IPS-20b (cell line): Measurements from ENCODE around the gene TSPAN18.

Source experiments
- H3K27ac ChIP-seq: one replicate; pipeline ENCODE4 v1.5.1; 2013; ENCODE audit warnings: low read length
- H3K27me3 ChIP-seq: 2 replicates; pipeline ENCODE4 v1.6.1; 2013; ENCODE audit warnings: mild to moderate bottlenecking, low read length, inconsistent platforms; ENCODE audit not compliant: insufficient read depth
- H3K36me3 ChIP-seq: 2 replicates; pipeline ENCODE4 v1.6.1; 2013; ENCODE audit warnings: low read depth, mild to moderate bottlenecking, inconsistent platforms, low read length, moderate library complexity; ENCODE audit not compliant: insufficient read depth
- H3K4me1 ChIP-seq: 2 replicates; pipeline ENCODE4 v1.6.1; 2013; ENCODE audit warnings: mild to moderate bottlenecking, control low read depth, inconsistent platforms, low read length, moderate library complexity; ENCODE audit not compliant: insufficient read depth
- H3K4me3 ChIP-seq: 2 replicates; pipeline ENCODE4 v1.5.1; 2013; ENCODE audit warnings: mild to moderate bottlenecking, low read length, inconsistent platforms
- H3K9ac ChIP-seq: 2 replicates; pipeline ENCODE4 v1.6.1; 2013; ENCODE audit warnings: low read depth, mild to moderate bottlenecking, inconsistent platforms, low read length, moderate library complexity
- H3K9me3 ChIP-seq: 2 replicates; pipeline ENCODE4 v1.6.1; 2013; ENCODE audit warnings: mild to moderate bottlenecking, low read depth, low read length, inconsistent platforms; ENCODE audit not compliant: insufficient read depth

Gene TSPAN18

GRCh38 chr11:44774731-44775130, 48.0 kb downstream of the TSPAN18 start:
- peaks cover 3% of the 10 kb centered on the region; the same call in 1 of the 2 replicates for H3K36me3 ChIP-seq
- H3K27me3 ChIP-seq, result no peaks in the 10 kb centered on the region
- no peak overlapping the region for H3K27ac ChIP-seq
- H3K9ac ChIP-seq, result no peak overlapping the region
- no peaks in the 10 kb centered on the region for H3K9me3 ChIP-seq
- no peak overlapping the region for H3K4me3 ChIP-seq
- H3K4me1 ChIP-seq, result peaks cover 23% of the 10 kb centered on the region; the same call in 1 of the 2 replicates

GRCh38 chr11:44775366-44775984, 48.7 kb downstream of the TSPAN18 start:
- no peaks in the 10 kb centered on the region for H3K9me3 ChIP-seq
- no peaks in the 10 kb centered on the region for H3K27me3 ChIP-seq
- no peak overlapping the region for H3K27ac ChIP-seq
- no peak overlapping the region for H3K9ac ChIP-seq
- H3K4me3 ChIP-seq, result no peak overlapping the region
- H3K4me1 ChIP-seq, result peaks cover 30% of the 10 kb centered on the region; the same call in 1 of the 2 replicates
- H3K36me3 ChIP-seq, result peaks cover 3% of the 10 kb centered on the region; the same call in 1 of the 2 replicates

GRCh38 chr11:44775985-44776446, 49.3 kb downstream of the TSPAN18 start:
- H3K9ac ChIP-seq, result no peak overlapping the region
- H3K4me3 ChIP-seq, result no peak overlapping the region
- no peaks in the 10 kb centered on the region for H3K27me3 ChIP-seq
- peaks cover 3% of the 10 kb centered on the region; the same call in 1 of the 2 replicates for H3K36me3 ChIP-seq
- H3K9me3 ChIP-seq, result no peaks in the 10 kb centered on the region
- no peak overlapping the region for H3K27ac ChIP-seq
- peaks cover 32% of the 10 kb centered on the region; the same call in 1 of the 2 replicates for H3K4me1 ChIP-seq

- H3K4me3 ChIP-seq, result no peak overlapping the region
- peaks cover 32% of the 10 kb centered on the region; the same call in 1 of the 2 replicates for H3K4me1 ChIP-seq
- no peak overlapping the region for H3K27ac ChIP-seq
- no peaks in the 10 kb centered on the region for H3K27me3 ChIP-seq
- H3K36me3 ChIP-seq, result peaks cover 3% of the 10 kb centered on the region; the same call in 1 of the 2 replicates
- no peaks in the 10 kb centered on the region for H3K9me3 ChIP-seq
- no peak overlapping the region for H3K9ac ChIP-seq
These were observed 49.9 kb downstream of the TSPAN18 start for GRCh38 chr11:44776551-44777208.

GRCh38 chr11:44777209-44778194, 50.7 kb downstream of the TSPAN18 start:
- H3K27me3 ChIP-seq, result no peaks in the 10 kb centered on the region
- H3K27ac ChIP-seq, result no peak overlapping the region
- no peak overlapping the region for H3K4me3 ChIP-seq
- no peaks in the 10 kb centered on the region for H3K9me3 ChIP-seq
- no peak overlapping the region; the same call in 1 of the 2 replicates for H3K9ac ChIP-seq
- H3K36me3 ChIP-seq, result peaks cover 3% of the 10 kb centered on the region; the same call in 1 of the 2 replicates
- H3K4me1 ChIP-seq, result peaks cover 32% of the 10 kb centered on the region; the same call in 1 of the 2 replicates

- peaks cover 3% of the 10 kb centered on the region; the same call in 1 of the 2 replicates for H3K36me3 ChIP-seq
- no peaks in the 10 kb centered on the region for H3K27me3 ChIP-seq
- no peaks in the 10 kb centered on the region for H3K9me3 ChIP-seq
- no peak overlapping the region for H3K4me3 ChIP-seq
- H3K9ac ChIP-seq, result no peak overlapping the region; the same call in 1 of the 2 replicates
- H3K27ac ChIP-seq, result no peak overlapping the region
- peaks cover 31% of the 10 kb centered on the region; the same call in 1 of the 2 replicates for H3K4me1 ChIP-seq
These were observed 51.7 kb downstream of the TSPAN18 start for GRCh38 chr11:44778195-44779100.

GRCh38 chr11:44779736-44780520, 53.2 kb downstream of the TSPAN18 start:
- no peak overlapping the region for H3K27ac ChIP-seq
- peaks cover 3% of the 10 kb centered on the region; the same call in 1 of the 2 replicates for H3K36me3 ChIP-seq
- no peaks in the 10 kb centered on the region for H3K27me3 ChIP-seq
- H3K4me1 ChIP-seq, result peaks cover 24% of the 10 kb centered on the region; the same call in 1 of the 2 replicates
- H3K9me3 ChIP-seq, result no peaks in the 10 kb centered on the region
- H3K9ac ChIP-seq, result no peak overlapping the region
- no peak overlapping the region for H3K4me3 ChIP-seq

- Histone ChIP-seq H3K27ac (no peak overlapping the region), H3K9ac (peak overlapping the region; percentile 7; the same call in 1 of the 2 replicates), H3K27me3 (no peaks in the 10 kb centered on the region), H3K4me1 (peaks cover 35% of the 10 kb centered on the region), H3K4me3 (no peak overlapping the region), H3K9me3 (no peaks in the 10 kb centered on the region), H3K36me3 (peaks cover 3% of the 10 kb centered on the region; the same call in 1 of the 2 replicates)
These were observed 54.3 kb downstream of the TSPAN18 start for GRCh38 chr11:44780940-44781631.

GRCh38 chr11:44781655-44782054, 54.9 kb downstream of the TSPAN18 start:
- no peaks in the 10 kb centered on the region for H3K9me3 ChIP-seq
- no peak overlapping the region for H3K9ac ChIP-seq
- H3K36me3 ChIP-seq, result peaks cover 3% of the 10 kb centered on the region; the same call in 1 of the 2 replicates
- H3K4me1 ChIP-seq, result peaks cover 37% of the 10 kb centered on the region
- H3K27ac ChIP-seq, result no peak overlapping the region
- no peaks in the 10 kb centered on the region for H3K27me3 ChIP-seq
- H3K4me3 ChIP-seq, result no peak overlapping the region
